OCI-LY7 (cell line): Measurements from ENCODE around the gene CDK18. TPM values are rescaled to one million over a fixed set of nuclear protein-coding genes. Genes with fewer than 3 reads are reported as not detected.

ENCODE experiments used
- BruUV-seq: library from RNA; stranded (reverse); fragments of 400-500 nt; replicated peaks from 2 replicates; lab custom pipeline; 2021; lab: Mats Ljungman, UMichigan
- CTCF ChIA-PET: fragments of 300-600 bp; sonication (Branson Sonifier 250); formaldehyde crosslinking; loops from one replicate; lab custom pipeline; 2022; ENCODE audit warnings: antibody characterized with exemption; ENCODE audit not compliant: unreplicated experiment; lab: Charles Lee
- POLR2A ChIA-PET: fragments of 300-600 bp; sonication (Branson Sonifier 250); formaldehyde crosslinking; loops from one replicate; lab custom pipeline; 2022; ENCODE audit warnings: antibody characterized with exemption; lab: Charles Lee
- DNase-seq: peaks from one replicate; pipeline ENCODE4 v3.0.0-alpha.2; 2015; ENCODE audit warnings: low spot score
- H2AFZ ChIP-seq: fragments of 200-600 bp; sonication (generic), shearing (Covaris generic); 2 replicates; pipeline ENCODE4 v1.6.1; 2014; ENCODE audit warnings: mild to moderate bottlenecking, antibody characterized with exemption, low read length, moderate library complexity
- H3K27ac ChIP-seq: fragments of 200-600 bp; sonication (generic); 2 replicates; pipeline ENCODE4 v1.5.1; 2014; ENCODE audit warnings: mixed run types, low read depth, mild to moderate bottlenecking, moderate library complexity, low read length, inconsistent platforms; ENCODE audit not compliant: poor library complexity, severe bottlenecking
- H3K36me3 ChIP-seq: fragments of 200-600 bp; sonication (generic); 2 replicates; pipeline ENCODE4 v1.6.1; 2014; ENCODE audit warnings: mild to moderate bottlenecking, antibody characterized with exemption, low read length, moderate library complexity, mixed read lengths; ENCODE audit not compliant: insufficient read depth
- H3K4me1 ChIP-seq: fragments of 200-600 bp; sonication (generic); 2 replicates; pipeline ENCODE4 v1.5.1; 2014; ENCODE audit warnings: mild to moderate bottlenecking, low read length; ENCODE audit not compliant: insufficient read depth, poor library complexity, severe bottlenecking
- H3K4me2 ChIP-seq: fragments of 200-600 bp; sonication (generic); 2 replicates; pipeline ENCODE4 v1.6.1; 2014; ENCODE audit warnings: mild to moderate bottlenecking, low read length
- H3K4me3 ChIP-seq: fragments of 200-600 bp; sonication (generic); 2 replicates; pipeline ENCODE4 v1.5.1; 2014; ENCODE audit warnings: mild to moderate bottlenecking, low read depth, low read length; ENCODE audit not compliant: poor library complexity, severe bottlenecking
- H3K79me2 ChIP-seq: fragments of 200-600 bp; sonication (generic); 2 replicates; pipeline ENCODE4 v1.6.1; 2016; ENCODE audit warnings: low read depth, mild to moderate bottlenecking, low read length, moderate library complexity, mixed read lengths; ENCODE audit not compliant: insufficient read depth
- H3K9me2 ChIP-seq: fragments of 200-600 bp; sonication (generic); 2 replicates; pipeline ENCODE4 v1.6.1; 2016; ENCODE audit warnings: mild to moderate bottlenecking, low read length, mixed read lengths; ENCODE audit not compliant: insufficient read depth
- H3K9me3 ChIP-seq: fragments of 200-600 bp; sonication (generic); 2 replicates; pipeline ENCODE4 v1.6.1; 2014; ENCODE audit warnings: mild to moderate bottlenecking, mixed run types, low read length, mixed read lengths
- H4K20me1 ChIP-seq: fragments of 200-600 bp; sonication (generic); 2 replicates; pipeline ENCODE4 v1.6.1; 2014; ENCODE audit warnings: mild to moderate bottlenecking, antibody characterized with exemption, low read length, moderate library complexity, mixed read lengths; ENCODE audit not compliant: insufficient read depth
- CTCF ChIP-seq: fragments of 200-600 bp; sonication (generic); conservative IDR thresholded peaks from 2 replicates; pipeline ENCODE4 v1.5.1; 2014; ENCODE audit warnings: mild to moderate bottlenecking, antibody characterized with exemption, low read length, moderate library complexity, mixed read lengths
- EZH2phosphoT487 ChIP-seq: fragments of 200-600 bp; sonication (generic); IDR thresholded peaks from 2 replicates; pipeline ENCODE4 v1.6.1; 2018; ENCODE audit warnings: low read depth, borderline replicate concordance, mild to moderate bottlenecking, mixed run types, antibody characterized with exemption, low read length, moderate library complexity, mixed read lengths
- intact Hi-C: fragments of 100-400 bp; cut with micrococcal nuclease; formaldehyde crosslinking; loops from one replicate; pipeline ENCODE4 v1.10.0; 2022; ENCODE audit not compliant: unreplicated experiment
- total RNA-seq, 2 experiments: library from RNA; depleted of rRNA in 1 of 2; stranded (reverse); fragments of >200 nt in 1 of 2; shearing (Covaris generic) in 1 of 2; gene quantifications; 2 replicates each; pipeline ENCODE4 v1.2.3, GENCODE V29; 2014 to 2022

CDK18 gene
- total RNA-seq, 2 experiments from 2014 or later = 10.1 to 21.2 TPM

- Histone ChIP-seq H2AFZ (no peak overlapping the region), H3K27ac (no peak overlapping the region), H3K79me2 (no peaks in the 10 kb centered on the region), H3K4me1 (no peaks in the 10 kb centered on the region), H3K4me3 (no peak overlapping the region), H4K20me1 (no peaks in the 10 kb centered on the region), H3K36me3 (no peaks in the 10 kb centered on the region), H3K9me3 (no peaks in the 10 kb centered on the region), H3K4me2 (no peak overlapping the region), H3K9me2 (no peaks in the 10 kb centered on the region)
- ChIA-PET POLR2A (interaction anchor here (0.7 kb wide), 3 partner anchors 40 to 322 kb away, joined by 3 to 5 read pairs (median 3); no protein-coding TSS in a partner anchor), CTCF (no interaction called here)
- intact Hi-C loops = no loop called here
- no peak for DNase-seq
- BruUV-seq = no TSS peak
- TF ChIP-seq EZH2phosphoT487 (no peak), CTCF (0 out of 2 replicates have a peak, but pooled peaks have one; percentile 19)
Observed at GRCh38 chr1:205547936-205548827, 43.7 kb downstream of the CDK18 start.

GRCh38 chr1:205554026-205554811 is 49.8 kb downstream of the CDK18 start:
- ChIA-PET CTCF (no interaction called here), POLR2A (no interaction called here)
- Histone ChIP-seq H3K4me1 (no peaks in the 10 kb centered on the region), H3K27ac (no peak overlapping the region), H3K9me3 (peaks cover 12% of the 10 kb centered on the region), H3K9me2 (no peaks in the 10 kb centered on the region), H3K36me3 (no peaks in the 10 kb centered on the region), H4K20me1 (no peaks in the 10 kb centered on the region), H3K79me2 (no peaks in the 10 kb centered on the region), H2AFZ (no peak overlapping the region), H3K4me3 (no peak overlapping the region), H3K4me2 (no peak overlapping the region)
- no peak for DNase-seq
- intact Hi-C loops = no loop called here
- no TSS peak for BruUV-seq
- no peak for TF ChIP-seq CTCF
- no peak for TF ChIP-seq EZH2phosphoT487
